HG03439 (cell line): ENCODE data around the gene KANSL1.

Experiments used
- ATAC-seq: cut with Tn5 transposase; IDR thresholded peaks from one replicate; pipeline ENCODE4 v1.9.1; 2021; ENCODE audit warnings: mild to moderate bottlenecking, moderate library complexity; ENCODE audit not compliant: unreplicated experiment

The KANSL1 gene

GRCh38 chr17:45987706-45988105 lies 205.5 kb downstream of the KANSL1 start:
- ATAC-seq: no peak

GRCh38 chr17:45986056-45986455 lies 207.2 kb downstream of the KANSL1 start:
- ATAC-seq: no peak

GRCh38 chr17:45985447-45985846 lies 207.8 kb downstream of the KANSL1 start:
- no peak for ATAC-seq

GRCh38 chr17:45984368-45984767 lies 208.9 kb downstream of the KANSL1 start:
- ATAC-seq: no peak

- no peak for ATAC-seq
Observed at GRCh38 chr17:45983614-45984310, 209.5 kb downstream of the KANSL1 start.

GRCh38 chr17:45982791-45983613 lies 210.2 kb downstream of the KANSL1 start:
- no peak for ATAC-seq

- ATAC-seq: no peak
Observed at GRCh38 chr17:45981306-45981705, 211.9 kb downstream of the KANSL1 start.

- ATAC-seq: no peak
Observed at GRCh38 chr17:45980855-45981254, 212.4 kb downstream of the KANSL1 start.
